NCI-H69 (cell line): ENCODE data around the gene ZG16.
"Not testable (repeated sequence)": the region's sequence is repeated elsewhere in the genome, so short reads cannot be mapped to it uniquely, and the experiment has no call there.

Source experiments
- DNase-seq: peaks from one replicate; lab custom pipeline; 2025; lab: John Stamatoyannopoulos, UW

ZG16 gene, protein sequence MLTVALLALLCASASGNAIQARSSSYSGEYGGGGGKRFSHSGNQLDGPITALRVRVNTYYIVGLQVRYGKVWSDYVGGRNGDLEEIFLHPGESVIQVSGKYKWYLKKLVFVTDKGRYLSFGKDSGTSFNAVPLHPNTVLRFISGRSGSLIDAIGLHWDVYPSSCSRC

DNA sequence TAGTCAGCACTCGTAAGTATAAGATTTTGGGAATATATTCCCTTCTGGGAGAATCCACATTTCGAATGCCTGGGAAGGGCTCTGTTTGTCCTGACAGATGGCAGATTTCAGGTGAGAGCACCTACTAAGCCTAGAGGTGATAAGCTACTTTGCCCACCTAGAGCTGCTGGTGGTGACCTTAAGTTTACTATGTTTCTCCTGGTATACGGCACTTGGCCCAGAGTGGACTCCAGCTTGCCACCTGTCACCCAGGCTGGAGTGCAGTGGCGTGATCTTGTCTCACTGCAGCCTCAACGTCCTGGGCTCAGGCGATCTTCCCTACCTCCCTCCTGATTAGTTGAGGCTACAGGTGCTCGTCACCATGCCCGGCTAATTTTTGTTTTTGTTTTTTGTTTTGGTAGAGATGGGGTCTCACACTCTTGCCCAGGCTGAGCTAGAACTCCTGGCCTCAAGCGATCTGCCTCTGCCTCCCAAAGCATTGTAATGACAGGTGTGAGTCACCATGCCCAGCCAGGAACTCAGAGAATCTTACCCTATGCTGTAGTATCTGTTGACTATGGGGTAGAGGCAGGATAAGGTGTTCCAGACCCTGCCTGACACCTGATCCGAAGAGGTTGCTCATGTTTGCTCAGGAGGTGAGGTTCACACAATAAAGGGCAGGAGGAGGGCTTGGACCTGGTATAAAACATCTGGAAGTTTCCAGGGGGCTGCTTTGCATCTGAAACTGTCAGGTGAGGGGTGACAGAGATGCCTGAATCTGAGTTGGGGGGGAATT is at the start of gene ZG16:
TSS of gene ZG16 (plus strand) at position 681 of the 775 bp plus-strand sequence. CDS start 1,011 bp downstream, outside the sequence.
- DNase-seq: peak; percentile 46

DNA sequence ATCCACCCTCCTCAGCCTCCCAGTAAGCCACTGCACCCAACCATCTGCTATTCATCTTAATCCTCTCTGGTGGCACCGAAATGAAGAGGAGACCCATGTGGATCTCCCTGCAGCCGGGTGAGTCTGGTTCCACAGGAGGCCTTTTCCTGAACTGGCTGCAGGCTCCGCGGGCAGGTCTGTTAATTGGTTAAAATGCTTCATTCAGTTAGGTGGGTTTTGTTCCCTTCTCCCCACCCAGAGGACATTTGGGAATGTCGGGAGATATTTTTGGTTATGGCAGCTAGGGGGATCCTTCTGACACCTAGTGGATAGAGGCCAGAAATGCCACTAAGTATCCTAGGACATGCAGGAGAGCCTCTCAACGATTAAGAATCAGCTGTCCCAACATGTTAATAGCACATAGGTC is 48.9 kb upstream of the ZG16 start:
- peak; percentile 86 for DNase-seq

DNA sequence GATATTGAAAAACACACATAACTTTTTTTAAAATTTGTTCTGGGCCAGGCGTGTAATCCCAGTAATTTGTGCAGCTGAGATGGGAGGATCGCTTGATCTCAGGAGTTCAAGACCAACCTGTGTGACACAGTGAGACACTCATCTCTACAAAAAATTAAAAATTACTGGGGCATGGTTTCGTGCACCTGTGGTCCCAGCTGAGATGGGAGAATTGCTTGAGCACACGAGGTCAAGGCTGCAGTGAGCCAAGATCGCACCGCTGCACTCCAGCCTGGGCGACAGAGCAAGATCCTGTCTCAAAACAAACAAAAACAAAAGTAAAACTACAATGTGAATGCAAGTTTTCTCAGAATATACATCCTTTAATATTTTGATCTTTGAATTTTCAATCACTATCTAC is 47.4 kb upstream of the ZG16 start:
- no peak for DNase-seq

DNA sequence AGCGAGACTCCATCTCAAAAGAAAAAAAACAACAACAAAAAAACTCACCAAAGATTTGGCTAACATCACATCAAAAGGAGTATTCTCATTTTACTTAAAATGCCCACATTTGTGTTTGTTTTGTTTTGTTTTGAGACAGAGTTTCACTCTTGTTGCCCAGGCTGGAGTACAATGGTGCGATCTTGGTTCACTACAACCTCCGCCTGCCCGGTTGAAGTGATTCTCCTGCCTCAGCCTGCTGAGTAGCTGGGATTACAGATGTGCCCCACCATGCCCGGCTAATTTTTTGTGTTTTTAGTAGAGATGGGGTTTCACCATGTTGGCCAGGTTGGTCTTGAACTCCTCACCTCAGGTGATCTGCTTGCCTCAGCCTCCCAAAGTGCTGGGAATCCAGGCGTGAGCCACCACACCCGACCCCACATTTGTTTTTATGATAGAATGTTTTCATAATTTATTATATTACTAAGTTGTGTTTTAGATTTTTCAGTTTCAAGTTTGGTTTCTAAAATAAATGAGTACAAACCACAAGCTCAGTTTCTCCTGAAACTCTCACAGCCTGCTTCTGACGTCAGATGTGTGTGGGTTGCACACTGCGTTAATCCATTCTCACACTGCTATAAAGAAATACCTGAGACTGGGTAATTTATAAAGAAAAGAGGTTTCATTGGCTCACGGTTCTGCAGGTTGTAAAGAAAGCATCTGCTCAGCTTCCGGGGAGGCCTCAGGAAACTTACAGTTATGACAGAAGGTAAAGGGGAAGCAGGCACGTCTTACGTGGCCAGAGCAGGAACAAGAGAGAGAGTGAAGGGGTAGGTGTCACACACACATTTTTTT is 46.1 kb upstream of the ZG16 start:
- DNase-seq: not testable (repeated sequence)

DNA sequence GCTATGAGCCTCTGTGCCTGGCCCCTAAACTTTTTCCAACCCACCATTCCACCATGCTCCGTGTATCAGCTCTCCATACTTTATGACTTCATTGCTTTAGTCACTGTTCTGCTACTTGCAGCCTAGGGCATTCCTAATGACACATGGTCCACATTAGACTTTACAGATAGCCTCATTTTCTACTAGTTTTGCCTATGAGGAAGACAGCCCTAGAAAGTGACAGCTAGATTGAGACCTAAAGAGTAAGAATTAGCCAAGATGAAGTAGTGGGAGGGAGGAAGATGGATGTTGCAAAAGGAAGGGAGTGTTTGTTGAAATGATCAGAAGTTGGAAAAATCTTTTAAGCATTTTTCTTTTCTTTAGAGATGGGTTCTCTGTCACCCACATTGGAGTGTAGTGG is 43.3 kb upstream of the ZG16 start:
- no peak for DNase-seq

DNA sequence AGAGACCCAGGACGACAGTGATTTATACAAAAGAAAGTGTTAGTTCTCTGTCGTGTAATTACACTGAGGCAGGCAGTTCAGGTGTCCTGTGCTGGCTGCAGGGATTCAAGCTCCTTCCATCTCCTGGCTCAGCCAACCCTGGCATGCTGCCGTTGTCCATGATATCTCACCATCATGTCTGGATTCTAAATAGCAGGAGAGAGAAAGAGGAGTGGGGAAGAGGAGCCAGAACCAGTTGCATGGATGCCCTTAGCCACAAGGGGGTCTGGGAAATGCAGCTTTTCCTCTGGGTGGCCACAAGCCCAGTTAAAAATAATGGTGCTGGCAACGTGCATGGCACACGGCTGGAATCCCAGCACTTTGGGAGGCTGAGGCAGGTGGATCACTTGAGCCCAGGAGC is 41.9 kb upstream of the ZG16 start:
- DNase-seq: peak; percentile 32

DNA sequence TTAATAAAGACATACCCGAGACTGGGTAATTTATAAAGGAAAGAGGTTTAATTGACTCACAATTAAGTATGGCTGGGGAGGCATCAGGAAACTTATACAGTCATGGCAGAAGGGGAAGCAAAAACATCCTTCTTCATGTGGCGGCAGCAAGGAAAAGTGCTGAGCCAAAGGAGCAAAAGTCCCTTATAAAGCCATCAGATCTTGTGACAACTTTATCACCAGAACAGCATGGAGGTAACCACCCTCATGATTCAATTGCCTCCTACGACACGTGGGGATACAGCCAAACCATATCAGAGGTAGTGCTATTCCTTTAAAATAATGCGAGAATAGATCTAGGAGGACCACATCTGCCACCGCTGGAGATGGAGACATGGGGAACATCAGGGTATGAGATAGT is 41.3 kb upstream of the ZG16 start:
- no peak for DNase-seq

DNA sequence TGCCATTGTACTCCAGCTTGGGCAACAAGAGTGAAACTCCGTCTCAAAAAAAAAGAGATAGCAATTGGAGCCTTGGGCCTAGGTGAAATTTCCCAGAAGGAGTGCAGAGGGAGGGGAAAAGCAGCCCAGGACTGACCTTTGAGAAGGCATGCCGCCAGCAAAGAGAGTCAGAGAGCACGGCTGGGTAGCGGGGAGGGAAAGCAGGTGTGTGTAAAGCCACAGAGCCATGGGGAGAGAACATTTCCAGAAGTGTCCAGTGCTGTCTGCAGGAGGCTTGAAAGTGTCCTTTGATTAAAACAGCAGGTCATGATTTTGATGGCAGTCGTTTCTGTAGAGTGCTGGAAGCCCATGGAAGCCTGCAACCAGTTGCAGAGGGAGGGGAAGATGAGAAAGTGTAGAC is 40.3 kb upstream of the ZG16 start:
- DNase-seq: no peak

DNA sequence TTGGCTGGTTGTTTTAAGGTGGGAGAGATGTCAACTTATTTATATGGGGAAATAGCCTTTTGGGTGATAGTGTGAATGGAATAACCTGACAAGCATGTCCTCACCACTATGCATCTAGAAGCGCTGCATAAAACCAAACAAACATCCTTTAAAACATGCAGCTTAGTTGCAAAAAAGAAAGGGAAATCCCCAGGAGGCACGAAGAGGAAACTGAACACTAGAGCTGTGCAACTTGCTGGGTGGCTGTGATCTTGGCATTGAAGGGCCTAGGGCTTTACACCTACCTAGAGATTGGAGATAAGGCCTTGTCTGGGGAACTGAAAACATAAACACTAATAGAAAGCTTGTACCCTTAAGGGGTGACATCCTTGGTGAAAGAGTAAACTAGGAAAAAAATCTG is 39.5 kb upstream of the ZG16 start:
- DNase-seq: no peak

DNA sequence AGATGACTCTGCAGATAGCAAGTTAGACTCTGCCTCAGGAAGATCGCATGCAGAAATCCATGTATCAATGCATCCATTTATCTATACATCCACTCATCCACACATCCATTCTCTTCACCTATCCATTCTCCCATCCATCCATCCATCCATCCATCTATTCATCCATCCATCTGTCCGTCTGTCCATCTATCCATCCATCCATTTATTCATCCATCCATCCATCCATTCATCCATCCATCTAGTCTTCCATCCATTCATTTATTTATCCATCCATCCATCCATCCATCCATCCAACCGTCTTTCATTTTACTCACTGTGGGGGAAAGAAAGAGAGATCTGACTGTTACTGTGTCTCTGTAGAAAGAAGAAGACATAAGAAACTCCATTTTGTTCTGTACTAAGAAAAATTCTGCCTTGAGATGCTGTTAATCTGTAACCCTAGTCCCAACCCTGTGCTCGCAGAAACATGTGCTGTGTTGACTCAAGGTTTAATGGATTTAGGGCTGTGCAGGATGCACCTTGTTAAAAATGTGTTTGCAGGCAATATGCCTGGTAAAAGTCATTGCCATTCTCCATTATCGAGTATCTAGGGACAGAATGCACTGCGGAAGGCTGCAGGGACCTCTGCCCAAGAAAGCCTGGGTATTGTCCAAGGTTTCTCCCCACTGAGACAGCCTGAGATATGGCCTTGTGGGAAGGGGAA is 38.0 kb upstream of the ZG16 start:
- DNase-seq: not testable (repeated sequence)

DNA sequence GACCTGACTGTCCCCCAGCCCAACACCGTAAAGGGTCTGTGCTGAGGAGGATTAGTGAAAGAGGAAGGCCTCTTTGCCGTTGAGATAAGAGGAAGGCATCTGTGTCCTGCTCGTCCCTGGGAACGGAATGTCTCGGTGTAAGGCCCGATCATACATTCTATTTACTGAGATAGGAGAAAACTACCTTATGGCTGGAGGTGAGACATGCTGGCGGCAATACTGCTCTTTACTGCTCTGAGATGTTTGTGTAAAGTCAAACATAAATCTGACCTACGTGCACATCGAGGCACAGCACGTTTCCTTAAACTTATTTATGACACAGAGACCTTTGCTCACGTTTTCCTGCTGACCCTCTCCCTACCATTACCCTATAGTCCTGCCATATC is 37.4 kb upstream of the ZG16 start:
- not testable (repeated sequence) for DNase-seq

DNA sequence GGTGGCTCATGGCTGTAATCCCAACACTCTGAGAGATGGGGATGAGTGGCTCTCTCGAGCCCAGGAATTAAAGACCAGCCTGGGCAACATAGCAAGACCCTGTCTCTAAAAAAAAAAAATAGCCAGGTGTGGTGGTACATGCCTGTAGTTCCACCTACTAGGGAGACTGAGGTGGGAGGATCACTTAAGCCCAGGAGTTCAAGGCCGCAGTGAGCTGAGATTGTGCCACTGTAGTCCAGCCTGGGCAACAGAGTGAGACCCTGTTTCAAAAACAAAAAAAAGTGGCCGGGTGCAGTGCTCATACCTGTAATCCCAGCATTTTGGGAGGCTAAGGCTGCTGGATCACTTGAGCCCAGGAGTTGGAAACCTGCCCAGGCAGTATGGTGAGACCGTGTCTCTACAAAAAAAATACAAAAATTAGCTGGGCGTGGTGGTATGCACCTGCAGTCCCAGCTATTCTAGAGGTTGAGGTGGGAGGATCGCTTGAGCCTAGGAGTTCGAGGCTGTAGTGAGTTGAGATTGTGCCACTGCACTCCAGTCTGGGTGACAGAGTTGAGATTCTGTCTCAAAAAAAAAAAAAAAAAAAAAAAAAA is 35.3 kb upstream of the ZG16 start:
- peak; percentile 39 for DNase-seq

DNA sequence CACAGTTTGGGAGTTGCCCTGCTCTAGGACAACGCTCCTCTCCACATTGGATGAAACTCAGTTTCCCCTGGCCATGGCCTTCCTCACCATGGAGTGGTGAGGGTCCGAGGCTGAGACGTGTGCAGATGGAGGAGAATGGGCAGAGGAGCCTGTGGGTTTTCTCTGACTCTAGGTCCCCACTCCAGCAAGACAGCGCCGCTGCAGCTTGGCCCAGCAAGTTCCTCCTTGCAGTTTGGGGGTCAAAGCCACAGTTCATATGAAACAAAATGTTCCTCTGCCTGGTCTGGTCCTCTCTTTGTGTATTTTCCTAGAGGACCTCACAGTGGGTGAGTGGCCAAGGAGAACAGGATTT is 34.6 kb upstream of the ZG16 start:
- no peak for DNase-seq

DNA sequence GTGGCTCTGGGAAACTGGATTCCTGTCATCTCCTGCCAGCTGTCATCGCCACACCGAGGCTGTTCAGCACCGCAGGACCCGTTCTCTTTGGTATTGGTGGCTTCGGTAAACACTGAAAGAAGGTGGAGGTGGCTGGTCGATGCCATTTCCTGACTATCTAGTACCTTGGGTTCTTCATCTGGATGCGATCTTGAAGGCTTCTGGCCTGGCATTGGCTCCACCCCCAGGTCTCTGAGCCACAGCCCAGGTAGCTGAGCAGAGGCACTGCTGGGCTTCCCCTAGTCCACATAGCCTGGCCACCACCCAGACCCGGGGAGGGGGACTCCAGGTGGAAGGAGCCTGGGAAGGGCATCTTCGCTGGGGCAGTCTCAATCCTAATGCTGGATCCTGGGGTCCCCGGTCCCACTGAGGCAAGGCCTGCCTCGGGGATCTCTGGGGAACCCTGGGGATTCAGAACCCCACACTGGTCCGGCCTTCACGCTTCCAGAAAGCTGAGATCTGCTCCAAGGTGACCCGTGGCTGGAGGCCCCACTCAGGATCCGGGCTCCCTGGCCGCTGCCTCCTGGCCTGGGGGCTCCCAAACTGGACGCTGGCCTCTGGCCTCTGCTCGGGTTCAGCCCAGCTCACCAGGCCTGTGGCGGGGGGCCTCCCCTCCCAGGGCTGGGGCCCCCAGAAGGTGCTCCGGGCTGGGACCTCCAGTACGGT is 34.1 kb upstream of the ZG16 start:
- no peak for DNase-seq

DNA sequence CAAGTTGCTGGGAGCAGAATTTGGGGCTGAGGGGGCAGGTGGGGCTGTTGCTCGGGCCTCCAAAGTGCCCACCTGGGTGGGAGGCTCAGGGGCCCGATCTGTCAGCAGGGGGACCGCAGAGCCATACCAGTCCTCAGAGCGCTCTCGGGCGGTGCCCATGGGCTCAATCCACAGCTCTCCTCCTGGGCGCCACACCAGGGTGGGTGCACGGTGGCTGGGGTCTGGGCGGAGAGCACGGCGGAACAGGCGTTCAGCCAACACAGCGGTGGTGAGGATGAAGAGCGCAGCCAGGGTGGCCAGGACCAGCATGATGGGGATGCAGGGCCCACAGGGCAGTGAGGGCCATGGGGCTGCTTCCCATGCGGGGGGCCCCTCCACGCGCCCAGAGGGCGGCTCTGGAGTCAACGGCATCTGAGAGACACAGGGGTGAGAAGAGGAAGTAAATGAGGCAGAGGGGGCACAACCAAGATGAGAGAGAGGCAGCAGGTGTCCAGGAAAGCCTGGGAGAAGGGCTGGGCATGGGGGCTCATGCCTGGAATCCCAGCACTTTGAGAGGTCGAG is 33.4 kb upstream of the ZG16 start:
- DNase-seq: no peak

DNA sequence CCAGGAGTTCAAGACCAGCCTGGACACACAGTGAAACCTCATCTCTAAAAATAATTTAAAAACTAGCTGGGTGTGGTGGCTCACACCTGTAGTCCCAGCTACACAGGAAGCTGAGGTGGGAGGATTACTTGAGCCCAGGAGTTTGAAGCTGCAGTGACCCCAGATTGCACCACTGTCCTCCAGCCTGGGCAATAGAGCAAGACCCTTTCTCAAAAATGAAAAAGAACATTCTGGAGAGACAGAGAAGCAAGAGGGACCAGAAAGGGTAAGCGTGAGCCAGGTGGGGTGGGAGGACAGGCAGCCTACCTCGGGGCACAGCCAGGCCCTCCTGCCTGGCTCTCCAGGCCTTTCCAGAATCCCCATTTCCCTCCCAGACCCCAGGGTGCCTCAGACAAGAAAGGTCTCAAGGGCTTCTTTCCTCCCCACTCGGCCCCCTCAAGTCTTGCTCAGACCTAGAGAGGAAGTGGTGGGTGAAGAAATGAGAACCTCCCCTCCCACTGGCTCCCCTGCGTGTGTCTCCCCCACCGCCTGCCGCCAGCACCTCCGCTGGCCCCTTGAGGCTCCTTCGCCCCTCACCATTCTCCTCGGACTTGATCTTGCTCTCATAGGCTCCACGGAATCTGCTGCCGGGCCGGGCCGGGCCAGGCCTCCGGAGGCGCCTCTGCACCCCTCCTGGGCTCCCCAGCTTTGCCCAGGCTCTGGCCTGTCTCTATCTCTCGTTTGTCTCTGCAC is 32.8 kb upstream of the ZG16 start:
- no peak for DNase-seq

DNA sequence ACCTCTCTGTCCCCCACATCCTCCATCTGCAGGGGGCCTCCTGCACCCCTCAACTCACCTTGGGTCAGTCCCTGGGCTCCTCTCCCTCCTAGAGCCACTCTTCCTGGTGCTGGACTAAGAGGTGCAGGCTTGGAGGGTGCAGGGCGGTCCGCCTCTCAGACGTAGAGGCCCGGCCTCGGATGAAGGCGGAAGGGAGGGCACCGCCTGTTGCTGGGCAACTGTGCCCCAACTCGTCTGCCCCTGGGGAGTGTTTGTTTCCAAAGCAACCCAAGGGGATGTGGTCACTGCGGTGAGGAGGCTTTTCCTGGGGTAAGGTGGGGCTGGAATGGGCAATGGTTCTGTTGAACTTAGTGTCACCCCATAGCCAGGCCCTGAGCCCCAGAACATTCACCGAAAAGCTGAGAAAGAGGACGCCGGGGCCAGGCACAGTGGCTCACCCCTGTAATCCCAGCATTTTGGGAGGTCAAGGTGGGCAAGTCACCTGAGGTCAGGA is 32.2 kb upstream of the ZG16 start, which contains the start of gene C16orf54:
TSS of gene C16orf54 (minus strand) at position 138 of the 493 bp plus-strand sequence. CDS start 1,039 bp downstream, outside the sequence.
- no peak for DNase-seq

DNA sequence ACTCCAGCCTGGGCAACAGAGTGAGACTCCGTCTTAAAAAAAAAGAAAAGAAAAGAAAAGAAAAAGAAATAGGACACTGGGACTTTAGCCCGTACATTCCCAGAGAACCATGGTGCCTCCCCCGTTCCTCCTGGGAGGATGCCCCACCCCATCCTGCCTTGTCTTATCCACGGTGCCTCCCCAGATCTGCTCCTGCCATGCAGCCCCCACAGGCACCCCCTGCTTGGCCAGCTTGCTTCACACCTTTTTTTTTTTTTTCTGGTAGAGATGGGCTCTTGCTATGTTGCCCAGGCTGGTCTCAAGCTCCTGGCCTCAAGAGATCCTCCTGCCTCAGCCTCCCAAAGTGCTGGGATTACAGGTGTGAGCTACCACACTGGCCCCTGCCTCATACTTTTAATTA is 31.5 kb upstream of the ZG16 start:
- not testable (repeated sequence) for DNase-seq

DNA sequence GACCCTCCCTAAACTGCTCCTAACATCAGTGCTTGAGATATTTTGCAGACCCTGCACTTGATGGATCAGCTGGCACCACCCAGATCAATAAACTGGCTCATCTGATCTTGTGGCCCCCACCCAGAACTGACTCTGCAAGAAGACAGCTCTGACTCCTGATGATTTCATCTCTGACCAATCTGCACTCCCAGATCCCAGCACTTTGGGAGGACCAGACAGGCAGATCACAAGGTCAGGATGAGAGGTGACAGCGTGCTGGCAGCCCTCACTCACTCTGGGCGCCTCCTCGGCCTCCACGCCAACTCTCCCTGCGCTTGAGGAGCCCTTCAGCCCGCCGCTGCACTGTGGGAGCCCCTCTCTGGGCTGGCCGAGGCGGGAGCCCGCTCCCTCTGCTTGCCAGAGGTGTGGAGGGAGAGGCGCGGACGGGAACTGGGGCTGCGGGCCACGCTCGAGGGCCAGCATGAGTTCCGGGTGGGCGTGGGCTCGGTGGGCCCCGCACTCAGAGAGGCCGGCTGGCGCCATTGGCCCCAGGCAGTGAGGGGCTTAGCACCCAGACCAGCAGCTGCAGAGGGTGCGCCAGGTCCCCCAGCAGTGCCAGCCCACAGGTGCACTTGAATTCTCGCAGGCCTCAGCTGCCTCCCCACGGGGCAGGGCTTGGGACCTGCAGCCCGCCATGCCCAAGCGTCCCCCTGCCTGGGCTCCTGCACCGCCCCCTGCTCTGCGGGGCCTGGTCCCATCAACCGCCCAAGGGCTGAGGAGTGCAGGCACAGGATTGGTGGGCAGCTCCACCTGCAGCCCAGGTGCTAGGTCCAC is 29.9 kb upstream of the ZG16 start:
- DNase-seq: no peak
